ENCODE results near the gene SARM1.

GRCh38 chr17:28396635-28397239 is 25.2 kb downstream of the SARM1 start:
- TF ChIP-seq GATA2 (IDR thresholded peaks at IDR 0.05; ENCODE audit: low read depth, low read length) (no peak), GATA3 (IDR thresholded peaks at IDR 0.05; ENCODE audit: low read depth, low read length) (no peak)
